ENCODE measurements around the gene STOX1.

- TF ChIP-seq CTCF (conservative IDR thresholded peaks at IDR 0.05; ENCODE audit: low read depth, low read length), result no peak
- no peak for TF ChIP-seq EZH2 (IDR thresholded peaks at IDR 0.05; ENCODE audit: low read length, unreplicated experiment)
- no peak for TF ChIP-seq EZH2phosphoT487 (IDR thresholded peaks at IDR 0.05; ENCODE audit: borderline replicate concordance, low read length)
These were observed 50.3 kb downstream of the STOX1 start for GRCh38 chr10:68877482-68878110.

Measured in PC-3 (cell line).